HG02678 (cell line): Measurements from ENCODE around the gene SLC17A6.

Source experiments
- ATAC-seq: cut with Tn5 transposase; IDR thresholded peaks from one replicate; pipeline ENCODE4 v1.9.1; 2021; ENCODE audit warnings: mild to moderate bottlenecking, moderate library complexity; ENCODE audit not compliant: unreplicated experiment

The SLC17A6 gene

DNA sequence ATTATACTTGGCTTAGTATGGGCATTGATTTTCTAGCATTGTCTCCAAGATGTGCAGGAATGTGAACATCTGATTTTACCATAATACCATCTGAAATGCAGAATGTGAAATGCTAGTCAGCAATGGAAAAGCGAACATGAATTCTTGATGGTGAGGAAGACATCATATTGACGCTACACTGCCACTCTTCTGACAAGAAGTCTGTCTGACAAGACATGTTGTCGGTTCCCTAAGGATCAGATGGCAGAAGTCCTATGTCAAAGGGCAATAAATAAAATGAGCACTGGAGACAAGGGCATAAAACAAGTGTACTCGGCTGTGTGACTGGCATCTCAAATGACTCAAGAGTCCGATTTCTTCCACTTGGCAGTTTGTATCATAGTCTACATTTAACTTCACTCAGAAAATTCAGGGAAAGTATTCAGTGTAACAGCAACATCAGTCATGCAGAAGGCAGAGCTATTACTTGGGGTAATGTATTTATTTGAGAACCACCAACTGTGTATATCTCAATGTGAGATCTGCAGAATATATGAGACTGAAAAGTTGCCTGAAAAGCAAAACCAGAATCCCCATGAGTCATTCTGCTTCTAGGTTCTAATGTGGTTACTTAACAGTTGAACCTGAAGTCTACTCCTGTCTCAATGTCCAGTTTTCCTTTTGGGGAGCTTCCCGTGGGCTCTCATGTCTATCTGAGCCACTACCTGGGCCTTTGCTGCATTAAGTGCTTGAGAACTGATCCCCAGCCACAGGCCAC, 51.5 kb downstream of the SLC17A6 start:
- no peak for ATAC-seq

DNA sequence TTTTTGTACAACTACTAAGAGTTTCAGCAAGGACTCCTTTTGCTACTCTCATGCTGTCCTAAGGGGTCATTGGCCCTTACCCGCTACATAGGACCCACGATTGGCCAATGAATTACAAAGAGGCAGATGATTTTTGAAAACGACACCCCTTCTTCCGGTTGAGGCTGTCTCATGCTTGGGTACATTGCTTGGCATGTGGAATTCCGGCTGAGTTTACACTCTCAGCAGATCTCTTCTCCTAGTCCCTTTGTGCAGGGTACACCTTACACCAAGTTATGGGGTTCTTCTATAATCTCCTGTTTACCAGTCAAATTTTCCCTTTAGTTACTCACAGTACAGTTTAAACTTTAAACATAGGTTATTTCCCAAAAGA, 52.1 kb downstream of the SLC17A6 start:
- ATAC-seq = no peak

DNA sequence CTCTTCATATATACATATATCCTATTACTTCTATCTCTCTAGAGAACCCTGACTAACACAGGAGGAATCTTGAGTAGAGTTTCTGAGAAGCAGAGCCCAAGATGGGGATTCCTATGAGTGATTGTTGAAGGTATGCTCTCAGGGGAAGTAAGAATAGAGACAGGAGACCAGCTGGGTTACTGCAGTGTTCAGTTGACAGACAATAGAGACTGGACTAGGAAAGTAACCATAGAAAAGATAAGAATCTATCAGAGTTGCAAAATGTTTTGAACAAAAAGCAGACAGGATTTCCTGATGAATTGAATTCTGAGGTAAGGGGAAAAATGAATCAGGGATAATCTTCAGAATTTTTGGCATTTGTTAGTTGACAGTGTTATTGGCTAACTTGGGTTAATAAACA, 54.4 kb downstream of the SLC17A6 start:
- ATAC-seq = no peak

DNA sequence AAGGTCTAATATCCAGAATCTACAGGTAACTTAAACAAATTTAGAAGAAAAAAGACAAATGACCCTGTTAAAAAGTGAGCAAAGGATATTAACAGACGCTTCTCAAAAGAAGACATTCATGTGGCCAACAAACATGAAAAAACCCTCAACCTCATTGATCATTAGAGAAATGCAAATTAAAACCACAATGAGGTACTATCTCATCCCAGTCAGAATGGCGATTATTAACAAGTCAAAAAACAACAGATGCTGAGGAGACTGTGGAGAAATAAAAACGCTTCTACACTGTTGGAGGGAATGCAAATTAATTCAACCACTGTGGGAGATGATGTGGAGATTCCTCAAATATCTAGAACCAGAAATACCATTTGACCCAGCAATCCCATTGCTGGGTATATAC, 67.2 kb downstream of the SLC17A6 start:
- no peak for ATAC-seq

DNA sequence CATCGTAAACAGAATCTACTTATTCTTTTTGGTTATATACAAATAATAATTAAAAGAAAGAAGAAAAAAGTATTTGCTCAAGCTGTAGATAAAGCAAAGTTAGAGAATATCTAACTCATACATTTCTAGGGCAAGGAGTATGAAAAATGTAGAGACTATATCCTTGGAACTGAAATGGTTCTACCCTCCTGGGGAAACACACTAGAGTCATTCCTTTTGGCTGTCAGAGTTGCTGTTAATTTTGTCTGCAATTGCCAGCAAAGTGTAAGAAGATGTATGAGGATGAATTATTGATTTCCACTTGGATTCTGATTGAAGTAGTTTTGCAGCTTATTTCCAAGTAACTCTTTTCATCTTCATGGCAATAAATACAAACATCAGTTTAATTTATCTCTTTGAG, 69.1 kb downstream of the SLC17A6 start:
- ATAC-seq = no peak

DNA sequence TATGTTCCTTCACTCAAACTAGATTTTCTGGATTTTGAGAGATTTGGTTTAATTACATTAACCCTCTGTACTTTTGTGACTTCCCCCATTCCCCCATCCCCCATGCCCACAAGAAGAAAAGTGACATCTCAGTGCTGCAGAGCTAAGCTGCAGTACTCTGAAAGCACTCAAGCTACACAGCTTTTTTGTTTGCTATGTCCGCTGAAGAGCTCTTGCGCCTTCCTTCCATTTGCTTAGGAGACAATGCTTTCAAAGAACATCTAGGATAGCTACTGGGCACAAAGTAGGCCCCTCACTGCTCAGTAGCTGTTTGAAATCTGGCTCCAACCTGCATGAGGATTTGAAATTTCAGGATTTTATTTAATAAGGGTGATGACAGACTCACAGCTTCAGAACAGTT, 69.7 kb downstream of the SLC17A6 start:
- ATAC-seq = no peak

DNA sequence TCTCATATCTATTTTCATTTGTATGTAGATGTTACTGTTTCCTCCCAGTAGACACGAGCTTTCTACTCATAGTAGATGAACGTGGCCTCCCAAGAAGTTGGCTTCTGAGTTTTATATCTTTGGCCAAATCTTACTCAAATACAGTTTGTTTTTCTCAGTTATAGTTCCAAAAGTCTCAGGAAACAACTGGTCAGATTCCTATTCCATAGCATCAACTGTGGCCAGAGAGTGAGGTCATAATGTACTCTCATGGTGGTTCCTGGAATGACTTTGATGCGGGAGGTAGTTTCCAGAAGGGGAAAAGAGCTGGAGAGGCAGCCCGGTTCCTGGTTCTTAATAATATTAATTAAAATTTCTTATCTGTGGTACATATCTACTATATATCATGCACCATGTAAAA, 77.3 kb downstream of the SLC17A6 start:
- ATAC-seq = no peak

DNA sequence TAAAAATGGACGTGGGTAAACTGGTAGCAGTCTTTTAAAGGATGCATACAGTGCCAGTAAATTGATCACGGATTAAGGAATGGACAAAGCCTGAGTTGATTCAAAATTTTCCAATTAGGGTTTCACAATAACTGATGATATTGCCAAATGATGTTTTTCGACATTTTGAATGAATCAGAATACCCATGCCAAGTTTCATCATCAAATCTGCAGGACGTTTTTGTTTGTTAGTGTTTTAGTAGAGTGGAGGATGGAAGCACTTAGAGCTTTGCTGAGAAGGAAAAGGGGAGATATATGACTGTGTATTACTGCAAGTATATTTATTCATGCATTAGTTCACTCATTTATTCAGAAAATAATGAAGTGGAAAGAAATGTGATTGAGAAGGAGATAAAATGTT, 78.3 kb downstream of the SLC17A6 start:
- no peak for ATAC-seq

DNA sequence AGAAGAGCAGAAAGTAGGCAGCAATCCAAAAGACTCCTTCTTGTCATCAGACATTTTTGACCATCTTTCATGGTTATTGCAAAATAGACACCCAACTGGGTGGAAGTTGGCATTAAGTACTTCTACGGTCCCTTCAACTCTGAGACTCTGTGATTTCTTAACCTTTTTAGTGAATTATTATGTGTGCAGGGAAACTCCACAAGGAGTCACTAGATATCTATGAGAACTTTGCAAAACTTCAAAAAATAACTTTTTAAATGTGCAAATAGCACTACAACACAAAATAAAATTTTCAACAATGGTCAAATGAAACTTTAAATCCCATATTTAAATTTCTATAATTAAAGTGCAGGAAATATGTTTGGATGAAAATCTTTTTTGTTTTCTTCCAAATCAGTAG, 88.7 kb downstream of the SLC17A6 start:
- ATAC-seq = no peak
